ENCODE data around the gene LILRB1. TPM values are rescaled to one million over a fixed set of nuclear protein-coding genes. Genes with fewer than 3 reads are reported as not detected.
"Not testable (repeated sequence)": the region's sequence is repeated elsewhere in the genome, so short reads cannot be mapped to it uniquely, and the experiment has no call there.

Gene LILRB1
- total RNA-seq, 1 donor from 2014 or later = 171 TPM

- CTCF ChIA-PET = interaction anchor here (1.0 to 10.2 kb wide), 8 partner anchors 23 to 199 kb away, joined by 3 to 114 read pairs (median 10); no protein-coding TSS in a partner anchor
- TF ChIP-seq CTCF (IDR thresholded peaks at IDR 0.05) = peak; percentile 58
- H3K27ac Mint-ChIP-seq; DNase-seq; POLR2A ChIA-PET; H3K27me3 Mint-ChIP-seq; H3K36me3 Mint-ChIP-seq (ENCODE audit: low read depth); H3K9me3 Mint-ChIP-seq; H3K4me3 Mint-ChIP-seq; H3K4me1 Mint-ChIP-seq: not testable (repeated sequence)
- ATAC-seq (ENCODE audit: low read depth) = peak; percentile 54
- intact Hi-C loops (cut with micrococcal nuclease) = loop anchor here (1.0 kb wide), 2 partner anchors 23 to 195 kb away; no protein-coding TSS in a partner anchor
Measured at GRCh38 chr19:54676210-54676834, 46.0 kb downstream of the LILRB1 start.

- Mint-ChIP-seq H3K9me3 (no peaks in the 10 kb centered on the region), H3K4me3 (no peak overlapping the region), H3K27ac (no peak overlapping the region), H3K27me3 (peaks cover 8% of the 10 kb centered on the region), H3K4me1 (no peaks in the 10 kb centered on the region), H3K36me3 (ENCODE audit: low read depth) (no peaks in the 10 kb centered on the region)
- ChIA-PET CTCF (interaction anchor here (1.0 to 10.2 kb wide), 5 partner anchors 24 to 200 kb away, joined by 4 to 114 read pairs (median 4); no protein-coding TSS in a partner anchor), POLR2A (no interaction called here)
- TF ChIP-seq CTCF (IDR thresholded peaks at IDR 0.05) = no peak
- ATAC-seq (ENCODE audit: low read depth) = no peak
- intact Hi-C loops (cut with micrococcal nuclease) = no loop called here
- DNase-seq = no peak
Measured at GRCh38 chr19:54677217-54677616, 46.9 kb downstream of the LILRB1 start.

- intact Hi-C loops (cut with micrococcal nuclease); H3K4me3 Mint-ChIP-seq; H3K27ac Mint-ChIP-seq; ATAC-seq (ENCODE audit: low read depth); H3K4me1 Mint-ChIP-seq; DNase-seq; H3K36me3 Mint-ChIP-seq (ENCODE audit: low read depth); POLR2A ChIA-PET; H3K9me3 Mint-ChIP-seq: not testable (repeated sequence)
- peaks cover 20% of the 10 kb centered on the region for H3K27me3 Mint-ChIP-seq
- CTCF ChIA-PET = interaction anchor here (2.1 kb wide), 1 partner anchor 8 kb away, joined by 15 read pairs; no protein-coding TSS in a partner anchor
Measured at GRCh38 chr19:54681596-54681995, 51.3 kb downstream of the LILRB1 start.

- no peaks in the 10 kb centered on the region for H3K4me1 Mint-ChIP-seq
- H3K4me3 Mint-ChIP-seq = no peak overlapping the region
- POLR2A ChIA-PET = no interaction called here
- ATAC-seq (ENCODE audit: low read depth) (no peak), DNase-seq (no peak)
- H3K9me3 Mint-ChIP-seq = no peaks in the 10 kb centered on the region
- peaks cover 20% of the 10 kb centered on the region for H3K27me3 Mint-ChIP-seq
- CTCF ChIA-PET = interaction anchor here (1.4 to 2.1 kb wide), 2 partner anchors 9 to 201 kb away, joined by 6 to 15 read pairs; no protein-coding TSS in a partner anchor
- intact Hi-C loops (cut with micrococcal nuclease) = no loop called here
- TF ChIP-seq CTCF (IDR thresholded peaks at IDR 0.05) = no peak
- H3K27ac Mint-ChIP-seq = no peak overlapping the region
- no peaks in the 10 kb centered on the region for H3K36me3 Mint-ChIP-seq (ENCODE audit: low read depth)
Measured at GRCh38 chr19:54682306-54682856, 52.1 kb downstream of the LILRB1 start.

GRCh38 chr19:54684527-54684926 lies 54.2 kb downstream of the LILRB1 start:
- H3K27ac Mint-ChIP-seq = no peak overlapping the region
- H3K9me3 Mint-ChIP-seq = no peaks in the 10 kb centered on the region
- POLR2A ChIA-PET = no interaction called here
- H3K4me3 Mint-ChIP-seq = no peak overlapping the region
- CTCF ChIA-PET = interaction anchor here (1.3 kb wide), 1 partner anchor 10 kb away, joined by 3 read pairs; no protein-coding TSS in a partner anchor
- H3K27me3 Mint-ChIP-seq = peaks cover 26% of the 10 kb centered on the region
- no peak for TF ChIP-seq CTCF (IDR thresholded peaks at IDR 0.05)
- H3K4me1 Mint-ChIP-seq = no peaks in the 10 kb centered on the region
- ATAC-seq (ENCODE audit: low read depth) = no peak
- no peak for DNase-seq
- intact Hi-C loops (cut with micrococcal nuclease) = no loop called here
- no peaks in the 10 kb centered on the region for H3K36me3 Mint-ChIP-seq (ENCODE audit: low read depth)

Other genes starting within 250 kb of the LILRB1 start
- not detected in 2 replicates for gene TTYH1, start 215.0 kb upstream of the LILRB1 start, total RNA-seq
- 296 and 363 TPM in 2 replicates for gene LENG8, start 181.3 kb upstream of the LILRB1 start, total RNA-seq
- gene LENG9, start 166.7 kb upstream of the LILRB1 start, total RNA-seq = 6.3 and 8.5 TPM in 2 replicates
- gene CDC42EP5, start 157.2 kb upstream of the LILRB1 start, total RNA-seq = not detected in 2 replicates
- not detected in 2 replicates for gene LAIR2, start 127.7 kb upstream of the LILRB1 start, total RNA-seq
- 0.22 TPM in 1 of 2 replicates, not detected in the other for gene LILRA2, start 56.7 kb upstream of the LILRB1 start, total RNA-seq
- gene LILRA1, start 36.9 kb upstream of the LILRB1 start, total RNA-seq = 0.11 and 0.15 TPM in 2 replicates
- 0.76 and 1.4 TPM in 2 replicates for gene LILRB4, start 32.5 kb downstream of the LILRB1 start, total RNA-seq
- not detected in 2 replicates for gene KIR3DL3, start 94.0 kb downstream of the LILRB1 start, total RNA-seq
- not detected in 2 replicates for gene KIR2DL3, start 108.0 kb downstream of the LILRB1 start, total RNA-seq
- not detected in 2 replicates for gene KIR2DL1, start 139.3 kb downstream of the LILRB1 start, total RNA-seq
- not detected in 2 replicates for gene KIR2DL4, start 173.1 kb downstream of the LILRB1 start, total RNA-seq
- gene KIR3DL1, start 186.0 kb downstream of the LILRB1 start, total RNA-seq = not detected in 2 replicates
- gene KIR2DS4, start 202.2 kb downstream of the LILRB1 start, total RNA-seq = not detected in 2 replicates
- gene KIR3DL2, start 220.0 kb downstream of the LILRB1 start, total RNA-seq = not detected in 2 replicates
- 0.20 TPM in 1 of 2 replicates, not detected in the other for gene FCAR, start 243.8 kb downstream of the LILRB1 start, total RNA-seq